HG02943 (cell line): ENCODE data around the gene ZNF212.

ENCODE experiments used
- ATAC-seq: cut with Tn5 transposase; IDR thresholded peaks from one replicate; pipeline ENCODE4 v1.9.1; 2021; ENCODE audit warnings: mild to moderate bottlenecking, low read depth, moderate library complexity; ENCODE audit not compliant: unreplicated experiment

Gene ZNF212

DNA sequence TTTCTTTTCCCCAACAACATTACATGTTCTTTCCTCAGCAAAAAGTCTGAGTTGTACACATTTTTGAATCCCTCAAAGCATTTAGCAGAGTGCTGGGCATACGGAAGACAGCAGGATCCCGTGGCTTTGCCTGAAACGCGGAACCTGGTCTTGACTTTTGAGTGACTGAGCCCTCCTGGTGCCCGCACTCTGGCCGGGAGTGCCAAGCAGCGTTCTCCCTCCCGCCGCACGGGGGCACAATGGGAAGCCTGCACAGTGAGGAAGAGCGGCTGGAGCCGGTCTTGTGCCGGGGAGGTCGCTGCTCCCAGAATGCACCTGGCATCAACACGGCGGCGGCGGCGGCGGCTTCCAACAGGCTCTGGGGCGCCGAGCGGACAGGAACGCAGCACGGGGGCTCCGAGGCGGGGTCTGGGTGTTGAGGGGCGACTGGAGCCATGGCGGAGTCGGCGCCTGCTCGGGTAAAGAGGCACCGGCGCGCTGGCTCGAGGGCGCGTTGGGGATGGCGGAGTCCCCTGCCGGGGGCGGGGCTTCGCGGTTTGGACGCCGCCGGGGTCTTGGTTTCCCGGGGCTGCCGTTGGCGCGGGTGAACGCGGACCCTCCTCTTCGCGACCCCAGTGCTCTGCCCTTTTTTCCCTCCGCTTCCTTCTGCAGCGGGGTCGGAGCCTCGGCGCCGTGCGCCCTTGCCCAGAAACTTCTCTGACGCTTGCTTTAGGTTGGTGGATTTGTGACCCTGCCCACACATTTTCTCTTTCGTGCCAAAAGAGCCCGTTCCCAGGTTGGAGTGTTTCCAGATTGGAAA is at the start of gene ZNF212:
Gene ZNF212, plus strand, starts transcription at position 307 of the 799 bp plus-strand sequence. Its CDS starts 128 bp downstream, at position 435.
- peak; percentile 99 for ATAC-seq

DNA sequence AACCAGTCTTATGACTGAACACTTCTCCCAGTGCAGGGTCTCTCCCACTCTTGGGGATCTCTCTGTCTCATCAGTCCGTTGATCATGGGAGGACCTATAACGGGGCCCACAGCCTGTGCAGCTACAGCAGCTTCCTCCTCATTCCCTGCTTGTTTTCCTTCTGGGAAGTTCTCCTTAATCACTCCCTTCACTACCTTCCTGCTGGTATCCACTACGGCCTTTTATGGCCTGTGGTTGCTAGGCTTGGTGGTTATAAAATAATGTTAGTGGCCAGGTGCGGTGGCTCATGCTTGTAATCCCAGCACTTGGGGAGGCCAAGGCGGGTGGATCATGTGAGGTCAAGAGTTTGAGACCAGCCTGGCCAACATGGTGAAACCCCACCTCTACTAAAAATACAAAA is 47.6 kb upstream of the ZNF212 start:
- no peak for ATAC-seq

DNA sequence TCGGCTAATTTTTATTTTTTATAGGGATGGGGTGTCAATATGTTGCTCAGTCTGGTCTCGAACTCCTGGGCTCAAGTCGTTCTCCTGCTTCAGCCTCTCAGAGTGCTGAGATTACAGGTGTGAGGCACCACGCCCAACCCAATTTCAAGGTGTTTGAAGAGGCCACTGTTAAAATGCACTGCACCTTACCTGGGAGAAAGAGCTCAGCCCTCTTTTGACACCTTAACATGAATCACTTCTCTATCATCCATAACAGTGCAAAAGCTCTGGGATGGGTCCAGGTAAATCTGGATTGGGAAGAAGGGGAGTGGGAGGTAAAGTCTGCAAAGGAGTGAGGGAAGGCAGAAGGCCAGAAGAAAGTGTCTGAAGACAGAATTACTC is 44.7 kb upstream of the ZNF212 start:
- ATAC-seq, result no peak

DNA sequence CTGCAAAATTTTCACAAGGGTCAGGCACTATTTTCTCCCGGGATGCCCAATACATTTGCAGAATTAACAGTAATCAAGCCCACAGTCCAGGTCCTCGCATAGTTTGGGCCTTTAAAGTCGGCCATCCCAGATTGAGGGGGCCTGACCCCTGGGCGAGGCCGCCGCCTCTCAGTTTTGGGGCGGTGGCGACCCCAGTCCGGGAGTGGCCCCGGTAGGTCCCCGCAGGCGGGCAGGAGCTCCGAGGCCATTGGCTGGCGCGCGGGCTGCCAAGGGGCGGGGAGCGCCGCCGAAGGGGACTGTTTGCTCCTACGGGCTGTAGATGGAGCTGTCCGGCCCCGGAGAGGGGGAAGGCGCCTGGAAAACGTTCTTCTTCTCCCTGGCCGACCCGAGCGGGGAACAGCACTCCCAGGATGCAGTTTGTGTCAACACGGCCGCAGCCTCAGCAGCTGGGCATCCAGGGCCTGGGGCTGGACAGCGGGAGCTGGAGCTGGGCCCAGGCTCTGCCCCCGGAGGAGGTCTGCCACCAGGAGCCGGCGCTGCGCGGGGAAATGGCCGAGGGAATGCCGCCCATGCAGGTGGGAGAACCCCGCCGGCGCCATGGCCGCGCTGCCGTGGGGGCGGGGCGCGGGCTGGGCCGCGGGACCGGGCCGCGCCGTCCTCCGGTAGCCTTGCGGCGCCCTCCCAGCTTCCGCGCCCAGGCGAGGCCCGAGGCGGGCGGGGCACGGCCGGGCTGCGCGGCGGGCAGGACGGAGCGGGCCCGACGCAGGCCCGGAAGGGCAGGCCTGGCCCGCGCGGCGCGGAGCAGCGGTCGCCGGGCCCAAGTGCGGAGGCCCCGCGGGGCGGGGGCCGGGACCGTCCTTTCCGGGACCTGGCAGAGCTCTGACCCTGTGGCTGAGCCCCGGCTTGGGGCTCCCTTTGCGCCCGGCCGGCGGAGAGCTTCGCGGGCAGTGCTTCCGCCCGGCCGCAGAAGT is 44.0 kb upstream of the ZNF212 start, which contains the start of gene ZNF282:
Gene ZNF282, plus strand, starts transcription at position 367 of the 971 bp plus-strand sequence. Its CDS starts 44 bp downstream, at position 411.
- ATAC-seq, result peak; percentile 90

DNA sequence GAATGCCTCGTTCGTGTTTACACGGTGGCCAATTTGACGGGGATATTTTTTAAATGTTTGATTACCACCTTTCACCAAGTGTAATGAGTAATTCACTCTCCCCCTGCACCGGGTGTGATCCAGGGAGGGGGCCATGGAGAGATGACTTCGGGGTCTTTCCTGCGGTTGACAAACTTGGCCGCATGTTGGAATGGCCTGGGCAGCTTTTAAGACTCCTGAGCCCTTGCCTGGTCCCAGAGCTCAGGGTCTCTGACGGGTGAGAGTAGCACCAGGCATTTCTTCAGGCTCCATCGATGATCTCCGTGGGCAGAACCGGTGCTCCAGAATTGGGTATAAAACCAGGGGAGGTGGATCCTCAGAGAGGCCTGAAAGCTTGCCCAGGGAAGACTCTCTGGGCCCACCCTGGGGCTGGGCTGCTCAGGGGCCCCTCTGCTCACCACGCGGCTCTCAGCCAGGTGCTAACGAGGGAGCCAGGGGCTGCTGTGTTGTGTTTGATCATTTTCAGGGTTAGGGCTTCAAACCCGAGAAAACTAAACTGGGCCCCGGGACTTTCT is 43.2 kb upstream of the ZNF212 start:
- ATAC-seq, result peak; percentile 27

DNA sequence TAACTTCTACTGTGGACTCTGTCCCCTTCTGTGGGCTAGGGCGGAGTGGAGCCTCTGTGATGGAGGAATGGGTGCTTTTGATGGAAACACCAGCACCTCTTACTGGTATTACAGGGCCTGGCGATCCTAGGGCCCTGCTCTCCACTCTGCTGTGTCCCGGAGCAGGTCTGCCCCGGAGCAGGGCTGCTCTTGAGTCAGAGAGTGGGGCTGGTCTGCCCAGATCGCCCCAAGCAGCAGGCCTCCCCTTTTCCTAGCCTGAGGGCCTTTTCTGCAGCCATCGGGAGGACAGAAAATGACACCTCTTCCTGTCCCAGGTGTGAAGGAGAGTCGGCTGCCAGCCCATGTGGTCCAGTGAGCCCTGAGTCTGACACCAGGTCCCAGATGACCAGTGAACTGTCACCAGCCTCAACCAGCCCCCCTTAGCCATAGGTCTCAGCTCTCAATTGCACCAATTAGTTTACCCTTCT is 42.7 kb upstream of the ZNF212 start:
- ATAC-seq, result peak; percentile 5

DNA sequence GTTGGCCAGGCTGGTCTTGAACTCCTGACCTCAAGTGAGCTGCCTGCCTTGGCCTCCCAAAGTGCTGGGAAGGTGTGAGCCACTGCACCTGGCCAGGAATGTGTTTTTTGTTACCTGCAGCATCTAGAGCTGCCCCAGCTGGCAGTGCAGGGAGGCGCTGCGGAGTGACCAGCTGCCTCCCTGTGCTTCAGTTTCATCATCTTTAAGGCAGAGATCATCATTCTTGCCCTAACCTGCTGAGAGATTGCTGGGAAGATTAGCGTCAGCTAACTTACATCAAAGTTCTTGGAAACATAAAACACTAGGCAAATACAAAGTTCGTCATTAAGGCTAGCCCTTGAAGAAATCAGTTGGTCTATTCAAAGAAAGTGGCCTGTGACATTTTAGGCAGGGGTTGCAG is 41.8 kb upstream of the ZNF212 start:
- no peak for ATAC-seq

DNA sequence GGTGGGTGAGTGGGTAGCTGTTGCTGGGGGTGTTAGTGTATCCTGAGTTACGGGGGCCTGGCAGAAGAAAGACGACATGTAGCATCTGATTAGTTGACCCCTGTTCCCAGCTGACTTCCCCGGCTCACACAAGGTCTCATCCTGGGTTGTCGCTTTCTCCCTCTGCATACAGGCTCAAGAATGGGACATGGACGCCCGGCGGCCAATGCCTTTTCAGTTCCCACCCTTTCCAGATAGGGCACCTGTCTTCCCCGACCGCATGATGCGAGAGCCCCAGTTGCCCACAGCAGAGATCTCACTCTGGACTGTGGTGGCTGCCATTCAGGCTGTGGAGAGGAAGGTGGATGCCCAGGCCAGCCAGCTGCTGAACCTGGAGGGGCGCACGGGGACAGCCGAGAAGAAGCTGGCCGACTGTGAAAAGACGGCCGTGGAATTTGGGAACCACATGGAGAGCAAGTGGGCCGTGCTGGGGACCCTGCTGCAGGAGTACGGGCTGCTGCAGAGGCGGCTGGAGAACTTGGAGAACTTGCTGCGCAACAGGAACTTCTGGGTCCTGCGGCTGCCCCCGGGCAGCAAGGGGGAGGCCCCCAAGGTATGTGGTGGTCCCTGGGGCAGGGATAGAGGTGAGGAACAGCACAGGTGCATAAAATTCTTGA is 41.2 kb upstream of the ZNF212 start:
- no peak for ATAC-seq

DNA sequence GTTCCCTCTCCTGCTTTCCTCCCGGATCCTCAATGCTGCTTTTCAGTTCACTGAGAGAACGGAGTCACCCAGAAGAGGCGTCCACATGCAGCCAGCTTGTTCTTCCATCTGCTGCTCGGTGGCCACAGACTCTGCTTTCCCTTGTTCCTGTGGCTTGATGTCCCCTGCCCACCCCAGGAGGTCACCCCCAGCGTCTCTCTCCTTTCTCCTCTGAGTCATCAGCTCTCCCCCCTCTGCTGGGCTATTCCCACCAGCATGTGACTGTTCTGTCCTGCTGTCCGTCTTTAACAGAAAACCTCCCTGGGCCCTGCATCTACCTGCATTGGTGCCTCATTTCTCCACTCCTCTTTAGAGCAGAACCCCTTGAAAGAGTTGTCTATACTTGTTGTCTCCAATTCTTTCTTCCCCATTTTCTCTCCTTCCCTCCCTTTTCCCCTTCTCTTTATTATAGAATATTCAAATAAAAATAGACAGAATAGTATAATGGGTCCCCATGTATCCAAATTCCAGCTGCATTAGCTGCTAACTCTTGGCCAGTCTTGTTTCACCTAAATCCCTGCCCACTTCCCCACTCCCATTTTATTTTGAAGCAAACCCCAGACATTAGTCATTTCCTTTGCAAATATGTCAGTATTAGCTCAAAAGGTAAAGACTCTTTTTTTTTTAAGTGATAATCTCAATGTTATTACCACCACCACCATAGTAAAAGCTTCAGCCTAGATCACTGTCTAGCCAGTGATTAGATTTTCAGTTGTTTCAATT is 40.0 kb upstream of the ZNF212 start:
- no peak for ATAC-seq

DNA sequence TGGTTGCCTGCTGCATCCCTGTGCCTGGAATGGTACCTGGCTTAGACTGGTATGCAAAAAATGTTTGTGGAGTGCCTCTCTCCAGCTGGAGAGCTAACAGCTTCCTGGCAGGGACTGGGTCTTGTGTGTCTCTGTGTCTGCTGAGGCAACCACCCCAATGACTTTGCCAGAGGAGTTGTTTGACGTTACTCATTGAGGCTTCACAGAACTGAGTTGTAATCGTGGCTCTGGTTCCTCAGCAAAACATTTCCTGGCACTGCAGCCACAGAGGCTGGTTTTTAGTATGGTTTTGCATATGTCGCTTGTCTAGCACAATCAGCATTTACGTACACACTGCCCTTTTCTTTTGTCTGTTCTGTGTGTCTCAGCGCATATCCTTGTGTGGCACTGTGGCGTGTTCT is 36.6 kb upstream of the ZNF212 start:
- no peak for ATAC-seq

DNA sequence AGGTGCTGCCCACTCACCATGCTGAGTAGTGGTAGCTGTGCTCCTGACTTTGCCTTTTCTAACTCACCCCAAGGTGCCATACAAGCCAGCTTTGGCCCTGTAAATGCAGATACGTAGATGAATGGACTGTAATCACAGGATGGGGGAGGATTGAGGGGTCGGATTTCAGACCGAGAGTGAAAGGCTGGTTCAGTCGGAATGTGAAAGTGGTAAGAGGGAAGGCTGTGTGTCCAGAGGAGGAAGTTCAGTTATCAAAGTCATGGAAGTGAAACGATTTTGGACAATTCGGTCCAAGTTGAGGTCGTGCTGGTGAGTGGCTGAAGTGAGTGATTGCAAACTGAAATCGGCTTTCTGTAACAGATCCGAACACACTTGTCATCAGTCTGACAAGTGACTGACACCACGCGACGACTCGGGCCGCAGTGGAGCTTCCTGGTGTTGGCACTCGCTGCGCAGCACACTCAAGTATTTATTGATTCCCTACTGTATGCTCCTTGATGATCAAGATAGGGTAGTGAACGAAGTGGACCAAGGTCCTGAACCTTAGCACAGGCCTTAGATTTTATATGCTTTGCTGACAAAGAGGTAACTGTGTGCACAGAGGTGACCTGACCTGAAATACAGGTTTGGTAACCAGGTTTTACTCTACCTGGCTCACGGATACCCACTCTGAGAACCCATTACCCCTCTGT is 33.6 kb upstream of the ZNF212 start:
- ATAC-seq, result no peak

DNA sequence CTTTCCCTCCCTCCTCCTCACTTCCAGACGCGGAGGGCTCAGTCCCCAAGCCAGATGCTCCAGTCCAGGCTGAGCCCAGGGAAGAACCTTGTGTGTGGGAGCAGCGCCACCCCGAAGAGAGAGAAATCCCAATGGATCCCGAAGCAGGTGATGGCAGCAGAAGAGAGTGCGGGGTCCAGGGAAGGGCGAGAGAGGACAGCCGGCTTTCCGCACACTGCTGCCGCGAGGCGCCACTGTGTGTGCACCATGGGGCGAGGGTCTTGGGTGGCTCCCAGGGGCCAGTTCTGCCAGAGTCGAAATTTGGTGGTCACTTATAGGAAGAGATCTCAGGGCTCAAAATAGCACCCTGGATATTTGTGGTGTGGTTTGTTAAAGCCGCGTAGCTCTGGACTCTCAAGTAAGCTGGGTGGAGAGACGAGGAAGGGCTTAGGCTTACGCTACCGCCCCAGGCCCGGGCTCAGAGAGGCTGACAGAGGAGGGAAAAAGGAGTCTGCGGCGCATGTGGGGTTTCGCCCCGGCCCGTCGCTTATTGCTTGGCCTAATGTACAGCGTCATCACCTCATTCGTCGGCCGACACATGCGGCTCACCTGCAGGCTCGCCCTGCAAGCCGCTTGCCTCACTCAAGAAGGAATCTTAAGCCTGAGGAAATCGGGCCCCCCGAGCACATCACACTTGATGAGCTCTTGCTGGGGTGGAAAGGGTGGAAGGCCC is 32.0 kb upstream of the ZNF212 start:
- ATAC-seq, result no peak

DNA sequence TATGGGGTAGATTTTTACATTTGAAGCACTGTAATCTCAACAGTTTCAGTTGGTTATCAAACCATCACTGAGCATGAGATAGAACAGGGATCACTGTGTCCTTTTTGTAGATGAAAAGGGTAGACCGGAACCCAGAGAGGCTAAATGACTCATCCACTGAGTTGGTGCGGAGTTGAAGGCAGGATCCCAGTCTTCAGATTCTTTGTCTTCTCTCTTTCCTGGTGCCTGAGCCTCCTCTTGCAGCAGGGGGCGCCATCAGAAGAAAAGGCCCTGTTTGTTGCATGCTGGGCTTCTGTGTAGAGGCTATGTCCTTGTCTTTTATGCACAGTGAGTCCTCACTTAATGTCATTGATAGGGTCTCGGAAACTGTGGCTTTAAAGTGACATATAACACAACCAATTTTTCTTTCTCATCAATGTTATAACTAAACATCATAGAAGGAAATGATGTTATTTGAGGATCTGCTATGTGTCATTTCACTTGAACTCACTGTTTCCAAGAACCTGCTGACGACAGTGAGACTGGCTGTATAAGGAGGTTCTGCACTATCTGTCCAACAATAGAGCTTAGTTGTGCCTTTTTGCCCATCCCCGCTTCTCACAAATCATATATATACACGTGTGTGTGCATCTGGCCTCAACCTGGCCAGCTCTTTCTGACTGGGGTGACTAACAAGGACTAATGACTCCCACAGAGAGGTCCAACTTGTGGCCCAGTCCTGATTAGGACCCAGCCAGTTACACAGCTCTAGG is 29.8 kb upstream of the ZNF212 start:
- ATAC-seq, result no peak

DNA sequence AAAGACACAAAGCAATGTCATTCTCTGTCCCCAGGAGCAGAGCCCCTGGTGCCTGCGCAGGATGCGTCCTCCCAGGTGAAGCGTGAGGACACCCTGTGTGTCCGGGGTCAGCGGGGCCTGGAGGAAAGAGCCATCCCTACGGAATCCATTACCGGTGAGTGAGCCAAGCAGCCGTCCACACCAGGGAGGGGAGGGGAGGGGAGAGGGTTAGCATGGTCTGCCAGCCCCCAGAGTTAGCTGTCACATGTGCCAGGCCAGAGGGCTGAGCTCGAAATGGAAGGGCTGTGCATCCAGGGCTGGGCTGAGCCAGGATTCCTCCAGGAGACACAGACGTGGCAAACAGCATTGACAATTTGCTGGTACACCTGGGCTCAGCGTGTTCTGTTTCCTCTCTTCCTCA is 28.9 kb upstream of the ZNF212 start:
- ATAC-seq, result no peak

DNA sequence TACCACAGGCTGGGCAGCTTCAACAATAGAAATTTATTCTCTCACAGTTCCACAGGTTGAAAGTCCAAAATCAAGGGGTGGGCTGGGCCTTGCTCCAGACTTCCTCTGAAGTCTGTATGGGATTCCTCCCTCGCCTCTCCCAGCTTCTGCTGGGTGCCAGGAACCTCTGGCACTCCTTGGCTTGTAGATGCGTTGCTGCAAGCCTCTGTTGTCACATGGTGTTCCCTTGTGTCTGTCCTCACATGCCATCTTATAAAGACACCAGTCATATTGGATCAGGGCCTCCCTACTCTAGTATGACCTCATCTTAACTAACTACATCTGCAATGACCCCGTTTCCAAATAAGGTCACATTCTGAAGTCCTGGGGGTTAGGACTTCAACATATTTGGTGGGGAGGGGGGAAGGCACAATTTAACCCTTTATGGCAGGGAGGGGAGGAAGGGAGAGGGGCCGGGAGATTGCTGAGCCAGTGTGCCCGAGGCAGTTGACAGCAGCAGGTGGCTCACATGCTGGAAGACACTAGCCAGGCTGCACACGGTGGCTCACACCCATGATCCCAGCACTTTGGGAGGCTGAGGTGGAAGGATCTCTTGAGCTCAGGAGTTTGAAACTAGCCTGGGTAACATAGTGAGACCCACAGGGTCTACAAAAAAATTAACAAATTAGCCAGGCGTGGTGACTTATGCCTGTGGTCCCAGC is 25.3 kb upstream of the ZNF212 start:
- no peak for ATAC-seq

DNA sequence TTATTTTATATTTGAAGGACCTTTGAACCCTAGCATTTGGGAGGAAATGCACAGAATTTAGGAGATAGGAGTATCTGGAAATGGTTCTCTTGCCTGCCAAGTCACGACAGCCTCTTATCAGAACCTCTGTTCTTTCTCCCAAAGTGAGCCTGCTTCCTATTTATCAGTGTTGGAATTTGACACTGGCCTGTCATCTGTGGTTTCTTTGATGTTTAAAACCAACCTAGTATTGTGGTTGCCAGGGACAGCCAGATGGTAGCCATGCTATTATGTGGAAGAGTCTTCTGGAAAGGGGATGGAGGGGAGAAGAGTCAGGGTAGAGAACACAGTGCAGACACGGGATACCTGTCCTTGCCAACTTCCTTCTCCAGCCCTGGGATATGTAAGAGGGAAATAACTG is 23.0 kb upstream of the ZNF212 start:
- no peak for ATAC-seq

DNA sequence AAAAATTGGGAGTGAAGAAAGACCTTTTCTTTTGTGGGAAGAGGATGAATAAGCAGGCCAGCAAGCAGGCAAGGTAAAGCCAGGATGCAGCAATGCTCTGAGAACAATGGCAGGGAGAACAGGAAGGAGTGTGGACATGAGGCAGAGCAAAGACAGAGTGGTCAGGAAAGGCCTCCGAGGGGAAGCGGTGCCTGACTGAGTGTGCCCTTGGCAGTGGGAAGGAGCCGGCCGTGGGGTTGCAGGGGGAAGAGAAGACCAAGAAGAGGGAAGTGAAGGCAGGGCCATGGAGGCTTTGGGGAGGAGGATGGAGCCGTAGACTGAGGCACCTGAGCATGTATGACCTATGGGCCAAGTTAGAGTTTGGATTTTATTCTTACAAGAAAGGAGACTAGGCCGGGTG is 21.9 kb upstream of the ZNF212 start:
- ATAC-seq, result no peak
